ENCODE results near the gene ANO6. TPM values are rescaled to one million over a fixed set of nuclear protein-coding genes. Genes with fewer than 3 reads are reported as not detected.

ANO6 gene
- polyA plus RNA-seq, 1 donor from 2014 or later: 9.0 TPM

DNA sequence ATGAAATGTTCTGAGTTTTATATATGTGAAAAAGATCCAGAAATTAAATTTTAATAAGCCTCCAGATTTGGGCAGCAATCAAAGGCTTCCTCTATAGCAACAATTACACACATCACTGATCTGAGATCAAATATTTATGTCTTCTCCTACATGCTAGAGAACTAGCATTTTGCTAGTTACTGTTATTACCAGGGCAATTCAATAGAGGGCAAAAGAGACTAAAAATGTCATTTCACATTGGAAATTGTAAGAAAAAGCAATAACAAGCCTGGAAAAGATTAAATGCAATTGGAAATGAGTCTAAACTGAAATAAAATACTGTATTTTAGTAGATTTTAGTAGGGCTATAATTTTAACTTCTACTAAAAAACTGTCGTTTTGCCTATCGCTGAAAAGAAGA is 32.6 kb upstream of the ANO6 start:
- no peaks in the 10 kb centered on the region for H3K36me3 ChIP-seq (ENCODE audit: insufficient read depth, low read length)
- TF ChIP-seq, protein P1, sequence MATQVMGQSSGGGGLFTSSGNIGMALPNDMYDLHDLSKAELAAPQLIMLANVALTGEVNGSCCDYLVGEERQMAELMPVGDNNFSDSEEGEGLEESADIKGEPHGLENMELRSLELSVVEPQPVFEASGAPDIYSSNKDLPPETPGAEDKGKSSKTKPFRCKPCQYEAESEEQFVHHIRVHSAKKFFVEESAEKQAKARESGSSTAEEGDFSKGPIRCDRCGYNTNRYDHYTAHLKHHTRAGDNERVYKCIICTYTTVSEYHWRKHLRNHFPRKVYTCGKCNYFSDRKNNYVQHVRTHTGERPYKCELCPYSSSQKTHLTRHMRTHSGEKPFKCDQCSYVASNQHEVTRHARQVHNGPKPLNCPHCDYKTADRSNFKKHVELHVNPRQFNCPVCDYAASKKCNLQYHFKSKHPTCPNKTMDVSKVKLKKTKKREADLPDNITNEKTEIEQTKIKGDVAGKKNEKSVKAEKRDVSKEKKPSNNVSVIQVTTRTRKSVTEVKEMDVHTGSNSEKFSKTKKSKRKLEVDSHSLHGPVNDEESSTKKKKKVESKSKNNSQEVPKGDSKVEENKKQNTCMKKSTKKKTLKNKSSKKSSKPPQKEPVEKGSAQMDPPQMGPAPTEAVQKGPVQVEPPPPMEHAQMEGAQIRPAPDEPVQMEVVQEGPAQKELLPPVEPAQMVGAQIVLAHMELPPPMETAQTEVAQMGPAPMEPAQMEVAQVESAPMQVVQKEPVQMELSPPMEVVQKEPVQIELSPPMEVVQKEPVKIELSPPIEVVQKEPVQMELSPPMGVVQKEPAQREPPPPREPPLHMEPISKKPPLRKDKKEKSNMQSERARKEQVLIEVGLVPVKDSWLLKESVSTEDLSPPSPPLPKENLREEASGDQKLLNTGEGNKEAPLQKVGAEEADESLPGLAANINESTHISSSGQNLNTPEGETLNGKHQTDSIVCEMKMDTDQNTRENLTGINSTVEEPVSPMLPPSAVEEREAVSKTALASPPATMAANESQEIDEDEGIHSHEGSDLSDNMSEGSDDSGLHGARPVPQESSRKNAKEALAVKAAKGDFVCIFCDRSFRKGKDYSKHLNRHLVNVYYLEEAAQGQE (IDR thresholded peaks at IDR 0.05; ENCODE audit: borderline replicate concordance): no peak
- TF ChIP-seq POLR2AphosphoS5 (IDR thresholded peaks at IDR 0.05) (no peak), EZH2 (IDR thresholded peaks at IDR 0.05; ENCODE audit: borderline replicate concordance, insufficient read depth, low read length, poor library complexity, severe bottlenecking) (no peak), SMC3 (conservative IDR thresholded peaks at IDR 0.05; ENCODE audit: poor library complexity) (peak; percentile 68), EP300 (conservative IDR thresholded peaks at IDR 0.05; ENCODE audit: poor library complexity, severe bottlenecking) (no peak), MXI1 (conservative IDR thresholded peaks at IDR 0.05; ENCODE audit: poor library complexity, severe bottlenecking) (no peak), RAD21 (conservative IDR thresholded peaks at IDR 0.05) (peak; percentile 77)
- TF ChIP-seq, protein P2, sequence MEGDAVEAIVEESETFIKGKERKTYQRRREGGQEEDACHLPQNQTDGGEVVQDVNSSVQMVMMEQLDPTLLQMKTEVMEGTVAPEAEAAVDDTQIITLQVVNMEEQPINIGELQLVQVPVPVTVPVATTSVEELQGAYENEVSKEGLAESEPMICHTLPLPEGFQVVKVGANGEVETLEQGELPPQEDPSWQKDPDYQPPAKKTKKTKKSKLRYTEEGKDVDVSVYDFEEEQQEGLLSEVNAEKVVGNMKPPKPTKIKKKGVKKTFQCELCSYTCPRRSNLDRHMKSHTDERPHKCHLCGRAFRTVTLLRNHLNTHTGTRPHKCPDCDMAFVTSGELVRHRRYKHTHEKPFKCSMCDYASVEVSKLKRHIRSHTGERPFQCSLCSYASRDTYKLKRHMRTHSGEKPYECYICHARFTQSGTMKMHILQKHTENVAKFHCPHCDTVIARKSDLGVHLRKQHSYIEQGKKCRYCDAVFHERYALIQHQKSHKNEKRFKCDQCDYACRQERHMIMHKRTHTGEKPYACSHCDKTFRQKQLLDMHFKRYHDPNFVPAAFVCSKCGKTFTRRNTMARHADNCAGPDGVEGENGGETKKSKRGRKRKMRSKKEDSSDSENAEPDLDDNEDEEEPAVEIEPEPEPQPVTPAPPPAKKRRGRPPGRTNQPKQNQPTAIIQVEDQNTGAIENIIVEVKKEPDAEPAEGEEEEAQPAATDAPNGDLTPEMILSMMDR (IDR thresholded peaks at IDR 0.05; ENCODE audit: poor library complexity, severe bottlenecking): peak; percentile 72
- no peaks in the 10 kb centered on the region for H3K9me3 ChIP-seq (ENCODE audit: low read length)
- H3K27me3 ChIP-seq (ENCODE audit: insufficient read depth, low read depth, low read length): no peaks in the 10 kb centered on the region
- no peak overlapping the region for H3K9ac ChIP-seq (ENCODE audit: low read length)
- no peaks in the 10 kb centered on the region for H4K20me1 ChIP-seq (ENCODE audit: insufficient read depth)
- no peak overlapping the region for H3K27ac ChIP-seq (ENCODE audit: low read length)
- H3K79me2 ChIP-seq (replicated peaks; ENCODE audit: insufficient read depth, low read length): no peaks in the 10 kb centered on the region
- no peaks in the 10 kb centered on the region for H3F3A ChIP-seq (ENCODE audit: insufficient read depth, low read length, poor library complexity, severe bottlenecking)
- H2AFZ ChIP-seq (ENCODE audit: low read depth, low read length): no peak overlapping the region
- H3K4me2 ChIP-seq (ENCODE audit: low read length): no peak overlapping the region
- no peak overlapping the region for H3K4me3 ChIP-seq (ENCODE audit: low read length)
- no peaks in the 10 kb centered on the region for H3K9me2 ChIP-seq (ENCODE audit: insufficient read depth, low read length)

DNA sequence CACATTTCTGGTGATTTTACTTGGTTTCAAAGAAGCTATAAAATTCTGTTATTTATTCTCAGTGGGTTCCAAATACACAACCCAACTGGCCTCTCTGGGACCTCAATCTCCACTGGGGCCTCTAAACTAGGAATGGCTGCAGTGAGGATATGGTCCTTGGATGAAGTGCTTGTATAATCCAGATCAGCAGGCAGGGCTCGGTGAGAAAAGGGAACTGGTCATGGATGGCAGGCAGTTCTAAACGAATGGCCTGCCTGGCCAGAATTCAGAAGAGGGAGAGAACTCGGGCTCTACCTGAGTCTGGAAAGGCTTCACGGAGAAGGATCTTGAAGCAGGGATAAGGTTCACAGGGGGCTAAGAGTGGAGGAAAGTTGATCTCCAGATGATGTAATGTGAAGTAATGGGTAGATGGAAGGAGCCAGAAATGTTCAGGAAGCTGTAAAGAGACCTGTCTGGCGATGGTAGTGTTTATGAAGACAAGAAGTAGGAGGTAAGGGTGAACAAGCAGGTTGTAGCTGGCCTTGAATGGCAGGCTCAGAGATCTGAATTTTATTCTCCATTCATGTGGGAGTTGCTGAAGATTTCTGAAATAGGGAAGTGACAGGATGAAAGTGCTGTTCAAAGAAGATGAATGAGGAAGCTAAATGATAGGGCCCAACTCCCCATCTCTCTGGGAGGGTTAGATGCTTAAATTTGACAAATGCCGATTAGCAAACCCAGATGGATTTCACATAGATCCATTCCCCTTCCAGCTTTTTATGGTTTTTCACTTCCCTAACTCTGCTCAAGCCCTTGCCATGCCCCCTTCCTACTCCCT is 31.5 kb upstream of the ANO6 start:
- Histone ChIP-seq H3K79me2 (replicated peaks; ENCODE audit: insufficient read depth, low read length) (no peaks in the 10 kb centered on the region), H3K4me3 (ENCODE audit: low read length) (no peak overlapping the region), H3K9me3 (ENCODE audit: low read length) (no peaks in the 10 kb centered on the region), H3K9ac (ENCODE audit: low read length) (no peak overlapping the region), H2AFZ (ENCODE audit: low read depth, low read length) (no peak overlapping the region), H3K36me3 (ENCODE audit: insufficient read depth, low read length) (no peaks in the 10 kb centered on the region), H3F3A (ENCODE audit: insufficient read depth, low read length, poor library complexity, severe bottlenecking) (no peaks in the 10 kb centered on the region), H3K4me2 (ENCODE audit: low read length) (no peak overlapping the region), H3K27me3 (ENCODE audit: insufficient read depth, low read depth, low read length) (no peaks in the 10 kb centered on the region), H3K9me2 (ENCODE audit: insufficient read depth, low read length) (no peaks in the 10 kb centered on the region), H3K27ac (ENCODE audit: low read length) (no peak overlapping the region), H4K20me1 (ENCODE audit: insufficient read depth) (no peaks in the 10 kb centered on the region)
- no peak for TF ChIP-seq EZH2 (IDR thresholded peaks at IDR 0.05; ENCODE audit: borderline replicate concordance, insufficient read depth, low read length, poor library complexity, severe bottlenecking)
- TF ChIP-seq, protein P2 (IDR thresholded peaks at IDR 0.05; ENCODE audit: poor library complexity, severe bottlenecking): no peak
- no peak for TF ChIP-seq MXI1 (conservative IDR thresholded peaks at IDR 0.05; ENCODE audit: poor library complexity, severe bottlenecking)
- TF ChIP-seq SMC3 (conservative IDR thresholded peaks at IDR 0.05; ENCODE audit: poor library complexity): no peak
- TF ChIP-seq EP300 (conservative IDR thresholded peaks at IDR 0.05; ENCODE audit: poor library complexity, severe bottlenecking): no peak
- TF ChIP-seq RAD21 (conservative IDR thresholded peaks at IDR 0.05): no peak
- TF ChIP-seq, protein P1 (IDR thresholded peaks at IDR 0.05; ENCODE audit: borderline replicate concordance): no peak
- TF ChIP-seq POLR2AphosphoS5 (IDR thresholded peaks at IDR 0.05): no peak
- TF ChIP-seq TAF1 (IDR thresholded peaks at IDR 0.05; ENCODE audit: low read depth): no peak
